KMS-11 (cell line): ENCODE results near the gene SIVA1.

Source experiments
- H2AFZ ChIP-seq: fragments of 200-600 bp; sonication (generic); 2 replicates; pipeline ENCODE4 v1.6.1; 2016; ENCODE audit warnings: antibody characterized with exemption, mixed run types, low read depth
- H3K27ac ChIP-seq: fragments of 200-600 bp; sonication (generic); 2 replicates; pipeline ENCODE4 v1.6.1; 2016; ENCODE audit warnings: mild to moderate bottlenecking, mixed run types
- H3K27me3 ChIP-seq: fragments of 200-600 bp; sonication (generic); 2 replicates; pipeline ENCODE4 v1.6.1; 2017; ENCODE audit warnings: mild to moderate bottlenecking, low read depth, mixed run types, moderate library complexity; ENCODE audit not compliant: insufficient read depth
- H3K36me3 ChIP-seq: fragments of 200-600 bp; sonication (generic); 2 replicates; pipeline ENCODE4 v1.6.1; 2017; ENCODE audit warnings: mild to moderate bottlenecking, mixed run types; ENCODE audit not compliant: insufficient read depth
- H3K4me1 ChIP-seq: fragments of 200-600 bp; sonication (generic); 2 replicates; pipeline ENCODE4 v1.6.1; 2016; ENCODE audit warnings: mild to moderate bottlenecking, low read depth, mixed run types; ENCODE audit not compliant: poor library complexity, severe bottlenecking
- H3K4me2 ChIP-seq: fragments of 200-600 bp; sonication (generic); 2 replicates; pipeline ENCODE4 v1.7.0; 2016; ENCODE audit warnings: mild to moderate bottlenecking, mixed run types
- H3K4me3 ChIP-seq: fragments of 200-600 bp; sonication (generic); IDR thresholded peaks from 2 replicates; pipeline ENCODE4 v1.6.1; 2017; ENCODE audit warnings: low read depth, low read length, mixed read lengths; ENCODE audit not compliant: insufficient read depth
- H3K79me2 ChIP-seq: fragments of 200-600 bp; sonication (generic); 2 replicates; pipeline ENCODE4 v1.6.1; 2016; ENCODE audit warnings: low read depth, mixed run types; ENCODE audit not compliant: insufficient read depth
- H3K9ac ChIP-seq: fragments of 200-600 bp; sonication (generic); 2 replicates; pipeline ENCODE4 v1.6.1; 2016; ENCODE audit warnings: mild to moderate bottlenecking, mixed run types
- H4K20me1 ChIP-seq: fragments of 200-600 bp; sonication (generic); 2 replicates; pipeline ENCODE4 v1.6.1; 2016; ENCODE audit warnings: mild to moderate bottlenecking, mixed run types; ENCODE audit not compliant: insufficient read depth
- TF ChIP-seq, protein P1 (sequence below): fragments of 200-600 bp; sonication (generic); conservative IDR thresholded peaks from 2 replicates; pipeline ENCODE4 v1.6.1; 2017; ENCODE audit warnings: low read depth, mild to moderate bottlenecking, antibody characterized with exemption, low read length, moderate library complexity, mixed read lengths

The SIVA1 gene

GRCh38 chr14:104773505-104774452 is 20.8 kb downstream of the SIVA1 start:
- Histone ChIP-seq H3K4me3 (no peak overlapping the region), H3K27me3 (no peaks in the 10 kb centered on the region), H2AFZ (no peak overlapping the region), H3K4me2 (no peak overlapping the region), H4K20me1 (no peaks in the 10 kb centered on the region), H3K9ac (no peak overlapping the region), H3K27ac (no peak overlapping the region), H3K36me3 (no peaks in the 10 kb centered on the region), H3K79me2 (no peaks in the 10 kb centered on the region), H3K4me1 (no peaks in the 10 kb centered on the region)
- TF ChIP-seq, protein P1, sequence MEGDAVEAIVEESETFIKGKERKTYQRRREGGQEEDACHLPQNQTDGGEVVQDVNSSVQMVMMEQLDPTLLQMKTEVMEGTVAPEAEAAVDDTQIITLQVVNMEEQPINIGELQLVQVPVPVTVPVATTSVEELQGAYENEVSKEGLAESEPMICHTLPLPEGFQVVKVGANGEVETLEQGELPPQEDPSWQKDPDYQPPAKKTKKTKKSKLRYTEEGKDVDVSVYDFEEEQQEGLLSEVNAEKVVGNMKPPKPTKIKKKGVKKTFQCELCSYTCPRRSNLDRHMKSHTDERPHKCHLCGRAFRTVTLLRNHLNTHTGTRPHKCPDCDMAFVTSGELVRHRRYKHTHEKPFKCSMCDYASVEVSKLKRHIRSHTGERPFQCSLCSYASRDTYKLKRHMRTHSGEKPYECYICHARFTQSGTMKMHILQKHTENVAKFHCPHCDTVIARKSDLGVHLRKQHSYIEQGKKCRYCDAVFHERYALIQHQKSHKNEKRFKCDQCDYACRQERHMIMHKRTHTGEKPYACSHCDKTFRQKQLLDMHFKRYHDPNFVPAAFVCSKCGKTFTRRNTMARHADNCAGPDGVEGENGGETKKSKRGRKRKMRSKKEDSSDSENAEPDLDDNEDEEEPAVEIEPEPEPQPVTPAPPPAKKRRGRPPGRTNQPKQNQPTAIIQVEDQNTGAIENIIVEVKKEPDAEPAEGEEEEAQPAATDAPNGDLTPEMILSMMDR: no peak

GRCh38 chr14:104774453-104775072 is 21.6 kb downstream of the SIVA1 start:
- Histone ChIP-seq H3K36me3 (no peaks in the 10 kb centered on the region), H3K4me1 (no peaks in the 10 kb centered on the region), H3K4me2 (no peak overlapping the region), H3K4me3 (no peak overlapping the region), H2AFZ (no peak overlapping the region), H3K27ac (no peak overlapping the region), H4K20me1 (no peaks in the 10 kb centered on the region), H3K9ac (no peak overlapping the region), H3K79me2 (no peaks in the 10 kb centered on the region), H3K27me3 (no peaks in the 10 kb centered on the region)
- TF ChIP-seq, protein P1: no peak

- Histone ChIP-seq H3K27ac (no peak overlapping the region), H3K27me3 (no peaks in the 10 kb centered on the region), H3K9ac (no peak overlapping the region), H2AFZ (no peak overlapping the region), H3K4me1 (no peaks in the 10 kb centered on the region), H3K4me3 (no peak overlapping the region), H3K36me3 (no peaks in the 10 kb centered on the region), H4K20me1 (no peaks in the 10 kb centered on the region), H3K4me2 (no peak overlapping the region), H3K79me2 (no peaks in the 10 kb centered on the region)
- TF ChIP-seq, protein P1: no peak
Measured at GRCh38 chr14:104775073-104775489, 22.1 kb downstream of the SIVA1 start.

- Histone ChIP-seq H3K4me2 (no peak overlapping the region), H4K20me1 (no peaks in the 10 kb centered on the region), H3K4me3 (no peak overlapping the region), H3K9ac (no peak overlapping the region), H3K4me1 (no peaks in the 10 kb centered on the region), H2AFZ (no peak overlapping the region), H3K79me2 (no peaks in the 10 kb centered on the region), H3K36me3 (no peaks in the 10 kb centered on the region), H3K27me3 (no peaks in the 10 kb centered on the region), H3K27ac (no peak overlapping the region)
- TF ChIP-seq, protein P1: no peak
Measured at GRCh38 chr14:104776481-104776880, 23.5 kb downstream of the SIVA1 start.
